HG02885 (cell line): ENCODE data around the gene MAP3K7CL.

Experiments used
- ATAC-seq: cut with Tn5 transposase; IDR thresholded peaks from one replicate; pipeline ENCODE4 v1.9.1; 2021; ENCODE audit warnings: mild to moderate bottlenecking; ENCODE audit not compliant: unreplicated experiment, poor library complexity

Gene MAP3K7CL

DNA sequence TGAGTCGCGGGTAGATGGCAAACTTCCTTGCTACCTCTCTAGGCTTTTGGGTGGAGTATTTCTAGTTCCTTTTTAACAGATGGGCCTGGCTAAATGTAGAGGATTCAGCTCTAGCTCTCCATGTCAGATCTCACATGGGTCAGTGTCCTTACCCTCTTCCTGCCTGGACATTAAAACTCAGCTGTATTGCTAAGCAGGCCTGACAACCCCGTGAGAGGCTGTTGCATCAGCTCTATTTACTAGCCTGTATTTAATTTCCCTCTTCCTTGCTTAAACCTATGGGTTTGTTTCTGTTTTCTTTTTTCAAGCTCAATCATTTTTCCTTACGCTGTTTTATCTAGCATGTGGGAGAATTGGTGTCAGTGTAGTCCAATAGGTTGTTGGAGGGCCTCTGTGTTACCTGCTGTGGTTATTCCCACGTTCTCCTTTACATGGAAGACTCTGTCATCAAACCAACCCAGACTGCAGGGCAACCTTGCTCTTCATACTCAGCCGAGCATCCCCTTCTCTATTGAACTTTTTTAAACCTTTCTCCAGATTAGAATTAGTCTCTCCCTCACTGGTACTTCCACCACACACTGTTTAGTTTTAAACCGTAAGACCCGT lies 88.8 kb downstream of the MAP3K7CL start:
- ATAC-seq, result no peak

- no peak for ATAC-seq
Observed at GRCh38 chr21:29221253-29221744, 90.9 kb downstream of the MAP3K7CL start.

DNA sequence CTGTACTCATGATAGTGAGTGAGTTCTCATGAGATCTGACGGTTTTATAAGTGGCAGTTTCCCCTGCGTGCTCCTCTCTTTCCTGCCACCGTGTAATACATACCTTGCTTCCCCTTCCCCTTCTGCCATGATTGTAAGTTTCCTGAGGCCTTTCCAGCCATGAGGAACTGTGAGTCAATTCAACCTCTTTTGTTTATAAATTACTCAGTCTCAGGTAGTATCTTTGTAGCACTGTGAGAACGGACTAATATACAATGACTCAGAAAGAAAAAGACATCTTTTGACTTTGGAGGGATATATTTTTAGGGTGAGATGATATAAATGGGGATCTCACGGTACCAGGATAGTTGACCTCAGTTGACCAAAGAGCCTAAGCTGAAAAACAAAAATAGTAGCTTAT lies 93.6 kb downstream of the MAP3K7CL start:
- ATAC-seq, result peak; percentile 77
